H1 (cell line): Measurements from ENCODE around the gene DNER. TPM values are rescaled to one million over a fixed set of nuclear protein-coding genes. Genes with fewer than 3 reads are reported as not detected.

Source experiments
- RBBP5 ChIP-seq: IDR thresholded peaks from 2 replicates; pipeline ENCODE4 v1.7.1; 2012; ENCODE audit warnings: low read depth, mild to moderate bottlenecking, inconsistent platforms, low read length, moderate library complexity, borderline replicate concordance
- SIN3A ChIP-seq, 2 experiments: IDR thresholded peaks in 1 of 2; conservative IDR thresholded peaks in 1 of 2; 2 replicates each; pipeline ENCODE4 v1.6.1; 2011 to 2012; ENCODE audit warnings: low read length in 2 of 2, improper control_type of control experiment in 1 of 2, low read depth in 1 of 2, mild to moderate bottlenecking in 1 of 2
- SIRT6 ChIP-seq: IDR thresholded peaks from one replicate; pipeline ENCODE4 v1.7.1; 2012; ENCODE audit warnings: low read length, inconsistent platforms
- SP2 ChIP-seq: IDR thresholded peaks from 2 replicates; pipeline ENCODE4 v1.6.1; 2012; ENCODE audit warnings: mild to moderate bottlenecking, low read length, inconsistent platforms
- polyA plus RNA-seq, 7 experiments: library from polyadenylated mRNA; depleted of rRNA in 3 of 7; stranded (reverse) in 5 of 7; unstranded in 2 of 7; fragments of >200 nt in 5 of 7; fragments of 200-250 nt in 2 of 7; gene quantifications; 1 replicate in 5 of 7; 2 replicates in 1 of 7; 4 replicates in 1 of 7; pipeline versions ENCODE4 v1.2.1 to v1.2.3, GENCODE V29; 2011 to 2013; ENCODE audit warnings: missing spikeins in 2 of 7, mixed read lengths in 2 of 7
- total RNA-seq: library from RNA; stranded (reverse); fragmentation: NEBNext Ultra II Directional; extraction: Animal tissue kit (Norgen Biotek cat#: 25700); gene quantifications from 2 replicates; pipeline ENCODE4 v1.2.1, GENCODE V29; 2021
- TF ChIP-seq, protein P1 (sequence below): IDR thresholded peaks from 2 replicates; pipeline ENCODE4 v1.6.1; 2012; ENCODE audit warnings: low read length, inconsistent platforms

Gene DNER
- total and polyA plus RNA-seq, 2 of the 8 experiments (the other 6 are each of a cell fraction or from before 2014, with no cell fraction given): 6.8 to 16.3 TPM

DNA sequence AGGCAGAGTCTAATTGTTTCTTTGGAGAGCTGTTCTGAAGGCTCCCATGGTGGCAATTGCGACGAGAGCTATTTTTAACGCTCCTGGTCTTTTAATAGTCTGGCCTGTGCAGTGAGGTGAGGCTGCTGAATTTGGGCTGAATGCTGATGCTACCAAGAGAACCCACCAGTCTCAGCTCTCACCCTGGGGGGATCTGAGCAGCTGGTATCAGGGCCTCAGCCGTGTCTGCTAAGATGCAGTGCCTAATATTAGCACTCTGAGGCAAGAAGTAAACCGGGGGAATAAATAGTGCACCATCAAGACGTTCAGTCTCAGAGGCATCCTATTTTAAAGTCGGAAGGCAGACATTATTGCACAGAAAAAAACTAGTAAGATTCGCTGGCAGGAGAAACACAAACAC, 228.5 kb downstream of the DNER start (continued):
- TF ChIP-seq, protein P1, sequence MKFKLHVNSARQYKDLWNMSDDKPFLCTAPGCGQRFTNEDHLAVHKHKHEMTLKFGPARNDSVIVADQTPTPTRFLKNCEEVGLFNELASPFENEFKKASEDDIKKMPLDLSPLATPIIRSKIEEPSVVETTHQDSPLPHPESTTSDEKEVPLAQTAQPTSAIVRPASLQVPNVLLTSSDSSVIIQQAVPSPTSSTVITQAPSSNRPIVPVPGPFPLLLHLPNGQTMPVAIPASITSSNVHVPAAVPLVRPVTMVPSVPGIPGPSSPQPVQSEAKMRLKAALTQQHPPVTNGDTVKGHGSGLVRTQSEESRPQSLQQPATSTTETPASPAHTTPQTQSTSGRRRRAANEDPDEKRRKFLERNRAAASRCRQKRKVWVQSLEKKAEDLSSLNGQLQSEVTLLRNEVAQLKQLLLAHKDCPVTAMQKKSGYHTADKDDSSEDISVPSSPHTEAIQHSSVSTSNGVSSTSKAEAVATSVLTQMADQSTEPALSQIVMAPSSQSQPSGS: no peak
- TF ChIP-seq RBBP5: no peak
- no peak for TF ChIP-seq SIRT6
- TF ChIP-seq SP2: no peak
- TF ChIP-seq SIN3A (conservative IDR thresholded peaks at IDR 0.05 in 1 of 2, IDR thresholded peaks at IDR 0.05 in 1 of 2; ENCODE audit: low read depth in 1 of 2, low read length in 2 of 2): no peak
- TF ChIP-seq, all 59 proteins: peak for 0
